Calu3 (cell line): ENCODE data around the gene ZWILCH. TPM values are rescaled to one million over a fixed set of nuclear protein-coding genes. Genes with fewer than 3 reads are reported as not detected.
"Not testable (repeated sequence)": the region's sequence is repeated elsewhere in the genome, so short reads cannot be mapped to it uniquely, and the experiment has no call there.

Experiments used
- Bru-seq: library from RNA; stranded (reverse); fragments of 400-500 nt; gene quantifications from one replicate; lab custom pipeline; 2021; lab: Mats Ljungman, UMichigan
- BruChase-seq, 2 experiments: library from RNA; stranded (reverse); fragments of 400-500 nt; gene quantifications; one replicate each; lab custom pipeline; 2021; lab: Mats Ljungman, UMichigan
- BruUV-seq: library from RNA; stranded (reverse); fragments of 400-500 nt; replicated peaks from 2 replicates; lab custom pipeline; 2021; lab: Mats Ljungman, UMichigan
- CTCF ChIA-PET: fragments of 300-600 bp; sonication (Branson Sonifier 250); formaldehyde crosslinking; loops from one replicate; lab custom pipeline; 2022; ENCODE audit warnings: antibody characterized with exemption; lab: Charles Lee
- DNase-seq: peaks from one replicate; pipeline ENCODE4 v3.0.0; 2022
- H3K27ac Mint-ChIP-seq: one replicate; pipeline ENCODE4 v1.8.0; 2022; ENCODE audit warnings: mixed read lengths; ENCODE audit not compliant: unreplicated experiment
- H3K27me3 Mint-ChIP-seq: one replicate; pipeline ENCODE4 v1.8.0; 2022; ENCODE audit warnings: mixed read lengths; ENCODE audit not compliant: unreplicated experiment
- H3K36me3 Mint-ChIP-seq: one replicate; pipeline ENCODE4 v1.8.0; 2022; ENCODE audit warnings: mild to moderate bottlenecking, moderate library complexity, mixed read lengths; ENCODE audit not compliant: insufficient read depth, unreplicated experiment
- H3K4me1 Mint-ChIP-seq: one replicate; pipeline ENCODE4 v1.8.0; 2022; ENCODE audit warnings: mild to moderate bottlenecking, low read depth, mixed read lengths; ENCODE audit not compliant: unreplicated experiment
- H3K4me3 Mint-ChIP-seq: one replicate; pipeline ENCODE4 v1.8.0; 2022; ENCODE audit warnings: mild to moderate bottlenecking, low read depth, moderate library complexity, mixed read lengths; ENCODE audit not compliant: unreplicated experiment
- H3K9me3 Mint-ChIP-seq: one replicate; pipeline ENCODE4 v1.8.0; 2022; ENCODE audit warnings: low read depth, mixed read lengths; ENCODE audit not compliant: unreplicated experiment
- CTCF ChIP-seq: fragments of 200-600 bp; IDR thresholded peaks from one replicate; pipeline ENCODE4 v1.8.0; 2022; ENCODE audit warnings: antibody characterized with exemption; ENCODE audit not compliant: unreplicated experiment
- intact Hi-C: fragments of 100-400 bp; cut with micrococcal nuclease; formaldehyde crosslinking; loops from one replicate; pipeline ENCODE4 v1.10.0; 2022; ENCODE audit not compliant: unreplicated experiment
- long read RNA-seq: library from polyadenylated mRNA; stranded (forward); transcript quantifications from one replicate; pipeline ENCODE4 v2.0.0, GENCODE V29; 2022
- total RNA-seq: library from RNA; stranded (reverse); gene quantifications from 2 replicates; pipeline ENCODE4 v1.2.3, GENCODE V29; 2022

ZWILCH gene
- total RNA-seq (33.2 and 34.5 TPM in 2 replicates), Bru-seq, nascent RNA (percentile 80 among the genes with signal in this experiment), BruChase-seq, experiment 1, labeled RNA remaining after a 6-hour chase (percentile 80 among the genes with signal in this experiment), BruChase-seq, experiment 2, labeled RNA remaining after a 2-hour chase (percentile 80 among the genes with signal in this experiment)
- long read RNA-seq, transcript ZWILCH-201 (19 exons, 3,960 nt), result major isoform, 48 of 75 reads
- long read RNA-seq, transcript ZWILCH-202 (19 exons, 3,256 nt), result minor isoform, 6 of 75 reads
- long read RNA-seq, partial matches to known transcripts, result 2 of 75 reads
- long read RNA-seq, other reads (novel, unspliced or antisense), result 18 of 75 reads

GRCh38 chr15:66504563-66505429 lies at the start of gene ZWILCH, which contains the start of gene RPL4:
Gene ZWILCH, plus strand, starts transcription at chr15:66505326. Its CDS starts 13 bp downstream, at chr15:66505339.
Gene RPL4, minus strand, starts transcription at chr15:66504855. Its CDS starts 65 bp downstream, at chr15:66504790.
- CTCF ChIA-PET, result interaction anchor here (0.8 to 1.3 kb wide), 4 partner anchors 11 to 379 kb away, joined by 3 to 5 read pairs (median 3); partner anchors contain the start of gene MAP2K1
- intact Hi-C loops, result no loop called here
- H3K9me3 Mint-ChIP-seq, result no peaks in the 10 kb centered on the region
- TF ChIP-seq CTCF, result no peak
- H3K27ac Mint-ChIP-seq, result peak within 1 kb of the TSS; percentile 92
- DNase-seq, result peak; percentile 83
- H3K27me3 Mint-ChIP-seq, result no peaks in the 10 kb centered on the region
- peaks cover 10% of the 10 kb centered on the region for H3K4me1 Mint-ChIP-seq
- peak within 1 kb of the TSS; percentile 76 for H3K4me3 Mint-ChIP-seq
- H3K36me3 Mint-ChIP-seq, result peaks cover 58% of the 10 kb centered on the region
- no TSS peak for BruUV-seq

GRCh38 chr15:66456211-66456610 lies 48.9 kb upstream of the ZWILCH start:
- DNase-seq, result no peak
- Mint-ChIP-seq H3K36me3 (no peaks in the 10 kb centered on the region), H3K9me3 (no peaks in the 10 kb centered on the region), H3K4me3 (no peak overlapping the region), H3K4me1 (peaks cover 27% of the 10 kb centered on the region), H3K27ac (no peak overlapping the region), H3K27me3 (no peaks in the 10 kb centered on the region)
- CTCF ChIA-PET, result interaction anchor here (0.6 to 0.7 kb wide), 2 partner anchors 15 to 210 kb away, joined by 3 read pairs; no protein-coding TSS in a partner anchor
- no TSS peak for BruUV-seq
- TF ChIP-seq CTCF, result no peak
- intact Hi-C loops, result no loop called here

DNA sequence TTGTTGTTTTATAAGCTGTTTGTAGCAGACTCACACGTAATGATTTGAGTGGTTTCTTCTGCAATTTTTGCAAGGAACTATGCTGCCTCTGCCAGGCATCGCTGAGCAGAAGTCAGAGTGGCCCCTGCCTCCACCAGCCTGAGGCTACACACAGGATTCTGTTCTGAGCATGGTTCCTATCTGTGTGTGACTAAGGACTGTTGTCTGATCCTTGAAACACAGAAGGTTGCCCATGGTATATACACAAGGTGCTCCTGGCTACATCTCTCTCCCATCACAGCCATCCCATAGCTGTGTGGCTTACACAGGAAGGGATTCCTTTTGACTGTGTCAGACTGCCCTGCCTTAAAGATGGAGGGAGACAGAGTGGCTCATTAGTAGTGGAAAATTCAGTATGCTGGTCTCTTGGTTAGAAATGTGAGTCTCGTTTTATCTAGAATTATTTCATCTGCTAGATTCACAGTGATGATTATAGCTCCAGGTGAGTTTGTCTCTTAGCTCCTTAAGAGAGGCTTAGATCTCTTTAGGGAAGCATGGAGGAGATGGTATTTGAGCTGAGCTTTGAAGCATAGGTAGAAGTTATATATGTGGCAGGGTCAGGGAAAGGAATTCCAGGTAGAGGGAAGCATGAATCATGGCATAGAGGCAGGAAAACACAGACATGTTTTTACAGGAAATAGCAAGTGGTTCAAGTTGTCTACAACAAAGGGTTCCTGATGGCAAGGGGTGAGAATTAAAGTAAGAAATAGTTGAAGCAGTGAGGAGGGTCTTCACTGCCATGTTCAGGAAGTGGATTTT lies 45.1 kb upstream of the ZWILCH start:
- Mint-ChIP-seq H3K9me3 (no peaks in the 10 kb centered on the region), H3K27ac (peak overlapping the region; percentile 9), H3K36me3 (peaks cover 12% of the 10 kb centered on the region), H3K27me3 (no peaks in the 10 kb centered on the region), H3K4me1 (peaks cover 42% of the 10 kb centered on the region), H3K4me3 (no peak overlapping the region)
- TF ChIP-seq CTCF, result no peak
- CTCF ChIA-PET, result interaction anchor here (0.5 to 1.3 kb wide), 6 partner anchors 12 to 842 kb away, joined by 3 to 5 read pairs (median 4); no protein-coding TSS in a partner anchor
- BruUV-seq, result no TSS peak
- no peak for DNase-seq
- intact Hi-C loops, result no loop called here

- peaks cover 35% of the 10 kb centered on the region for H3K4me1 Mint-ChIP-seq
- intact Hi-C loops, DNase-seq, H3K27me3 Mint-ChIP-seq, H3K4me3 Mint-ChIP-seq, BruUV-seq, H3K9me3 Mint-ChIP-seq: not testable (repeated sequence)
- peak overlapping the region; percentile 66 for H3K27ac Mint-ChIP-seq
- CTCF ChIA-PET, result interaction anchor here (1.1 kb wide), 1 partner anchor 37 kb away, joined by 4 read pairs; no protein-coding TSS in a partner anchor
- H3K36me3 Mint-ChIP-seq, result peaks cover 12% of the 10 kb centered on the region
These were observed 43.8 kb upstream of the ZWILCH start for GRCh38 chr15:66461294-66461693.
